Mucosa of descending colon (tissue), 3 donors: ENCODE results near the gene CORIN. TPM values are rescaled to one million over a fixed set of nuclear protein-coding genes. Genes with fewer than 3 reads are reported as not detected.

Source experiments
- ATAC-seq: fragments of 200-7000 bp; cut with Tn5 transposase; one replicate; pipeline ENCODE4 v1.9.1; 2020; ENCODE audit warnings: mild to moderate bottlenecking, moderate library complexity
- DNase-seq, 3 donors: peaks; one replicate each; pipeline ENCODE4 v3.0.0-alpha.2; 2020
- H3K36me3 ChIP-seq: fragments of 200-600 bp; one replicate; pipeline ENCODE4 v1.8.0; 2021; ENCODE audit warnings: low read depth, mild to moderate bottlenecking
- H3K4me1 ChIP-seq: fragments of 200-600 bp; one replicate; pipeline ENCODE4 v1.8.0; 2021; ENCODE audit warnings: low read depth, mild to moderate bottlenecking
- H3K4me3 ChIP-seq: fragments of 200-600 bp; one replicate; pipeline ENCODE4 v1.8.0; 2021; ENCODE audit warnings: mild to moderate bottlenecking
- H3K9me3 ChIP-seq: fragments of 200-600 bp; one replicate; pipeline ENCODE4 v1.8.0; 2021; ENCODE audit warnings: mild to moderate bottlenecking
- intact Hi-C, 2 donors: fragments of 100-400 bp; cut with DNase I in 1 of 2; cut with micrococcal nuclease in 1 of 2; formaldehyde crosslinking; loops; one replicate each; pipeline versions ENCODE4 v1.11.0 to v1.11.1; 2022; cut with DNase I, micrococcal nuclease
- total RNA-seq, 3 donors: library from RNA; stranded (reverse); fragmentation: NEBNext Ultra II Directional in 2 of 3; extraction: Animal tissue kit (Norgen Biotek cat#: 25700) in 2 of 3; gene quantifications; one replicate each; pipeline versions ENCODE4 v1.2.1 to v1.2.4, GENCODE V29; 2021 to 2023
- TF ChIP-seq, protein P1 (sequence below): fragments of 200-600 bp; IDR thresholded peaks from one replicate; pipeline ENCODE4 v1.8.0; 2022; ENCODE audit warnings: antibody characterized with exemption, mild to moderate bottlenecking
- donor health status: DM: no; HTN: no; CAD: no; lungs with moderate emphysema.
- donor health status: DM: no; HTN: no; CAD: no.
- donor health status: DM: no; HTN: yes; CAD: no.

Gene CORIN
- total RNA-seq, 3 donors from 2014 or later = 0.41 to 0.52 (median 0.47) TPM

DNA sequence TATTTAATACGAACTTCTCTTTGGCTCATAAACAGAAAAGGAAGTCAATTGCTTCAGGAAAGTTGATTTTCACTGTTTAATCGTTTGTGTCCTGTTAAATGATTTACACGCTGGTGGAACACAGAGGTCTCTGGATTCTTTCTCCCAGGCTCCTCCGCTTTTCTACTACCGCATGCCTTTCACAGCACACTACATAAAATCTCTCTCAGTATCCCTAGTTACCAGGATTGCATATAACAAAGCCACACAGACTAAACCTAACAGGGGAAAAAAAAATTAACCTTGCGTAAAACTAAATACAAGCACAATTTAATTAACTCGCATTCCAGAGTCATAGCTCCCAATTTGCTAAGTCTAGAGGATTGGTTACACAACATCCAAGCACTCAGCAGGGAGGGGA, 133.9 kb downstream of the CORIN start:
- Histone ChIP-seq H3K4me1 (no peaks in the 10 kb centered on the region), H3K4me3 (no peak overlapping the region), H3K36me3 (no peaks in the 10 kb centered on the region), H3K9me3 (no peaks in the 10 kb centered on the region)
- intact Hi-C loops = no loop called here
- DNase-seq (no peak), ATAC-seq (no peak)
- TF ChIP-seq, protein P1, sequence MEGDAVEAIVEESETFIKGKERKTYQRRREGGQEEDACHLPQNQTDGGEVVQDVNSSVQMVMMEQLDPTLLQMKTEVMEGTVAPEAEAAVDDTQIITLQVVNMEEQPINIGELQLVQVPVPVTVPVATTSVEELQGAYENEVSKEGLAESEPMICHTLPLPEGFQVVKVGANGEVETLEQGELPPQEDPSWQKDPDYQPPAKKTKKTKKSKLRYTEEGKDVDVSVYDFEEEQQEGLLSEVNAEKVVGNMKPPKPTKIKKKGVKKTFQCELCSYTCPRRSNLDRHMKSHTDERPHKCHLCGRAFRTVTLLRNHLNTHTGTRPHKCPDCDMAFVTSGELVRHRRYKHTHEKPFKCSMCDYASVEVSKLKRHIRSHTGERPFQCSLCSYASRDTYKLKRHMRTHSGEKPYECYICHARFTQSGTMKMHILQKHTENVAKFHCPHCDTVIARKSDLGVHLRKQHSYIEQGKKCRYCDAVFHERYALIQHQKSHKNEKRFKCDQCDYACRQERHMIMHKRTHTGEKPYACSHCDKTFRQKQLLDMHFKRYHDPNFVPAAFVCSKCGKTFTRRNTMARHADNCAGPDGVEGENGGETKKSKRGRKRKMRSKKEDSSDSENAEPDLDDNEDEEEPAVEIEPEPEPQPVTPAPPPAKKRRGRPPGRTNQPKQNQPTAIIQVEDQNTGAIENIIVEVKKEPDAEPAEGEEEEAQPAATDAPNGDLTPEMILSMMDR = no peak

DNA sequence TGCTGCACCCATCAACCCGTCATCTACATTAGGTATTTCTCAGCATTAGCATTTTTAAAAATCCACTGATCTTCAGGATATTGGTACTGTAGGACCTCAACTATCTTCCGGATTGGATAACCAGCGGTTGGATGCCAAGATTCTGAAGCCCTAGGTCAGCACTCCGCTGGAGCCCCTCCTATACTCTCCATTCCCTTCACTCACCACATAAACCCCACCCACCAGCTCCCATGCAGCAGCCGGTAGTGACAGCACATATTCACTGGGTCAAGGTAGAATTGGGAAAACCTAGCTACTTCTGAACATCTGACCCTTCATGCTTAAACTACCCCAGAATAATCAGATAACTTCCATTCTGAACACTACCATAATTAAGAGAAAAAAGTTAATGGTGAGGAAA, 134.9 kb downstream of the CORIN start:
- ATAC-seq (no peak), DNase-seq (no peak)
- Histone ChIP-seq H3K4me1 (no peaks in the 10 kb centered on the region), H3K36me3 (no peaks in the 10 kb centered on the region), H3K9me3 (no peaks in the 10 kb centered on the region), H3K4me3 (no peak overlapping the region)
- TF ChIP-seq, protein P1 = no peak
- intact Hi-C loops = no loop called here

DNA sequence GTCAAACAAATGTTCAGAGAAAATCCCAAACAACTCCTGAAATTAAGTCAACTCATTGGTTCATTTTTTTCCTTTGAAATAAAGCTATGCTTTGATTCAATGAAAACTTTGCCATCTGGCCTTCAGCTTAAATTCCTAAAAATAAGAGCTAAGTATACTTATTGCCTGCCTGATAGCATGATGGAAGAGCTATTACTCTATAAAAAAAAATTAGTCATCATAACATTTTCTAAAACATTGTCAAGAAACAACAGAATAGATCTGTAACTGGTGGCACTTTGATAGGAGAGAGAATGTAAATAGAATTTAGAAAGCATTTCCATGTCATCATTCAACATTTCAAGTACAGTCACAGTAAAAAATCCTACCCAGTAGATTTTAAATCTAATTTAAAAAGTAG, 136.6 kb downstream of the CORIN start:
- DNase-seq (no peak), ATAC-seq (no peak)
- H3K4me1 ChIP-seq = no peaks in the 10 kb centered on the region
- no peak overlapping the region for H3K4me3 ChIP-seq
- TF ChIP-seq, protein P1 = no peak
- no peaks in the 10 kb centered on the region for H3K36me3 ChIP-seq
- H3K9me3 ChIP-seq = no peaks in the 10 kb centered on the region
- intact Hi-C loops = no loop called here

DNA sequence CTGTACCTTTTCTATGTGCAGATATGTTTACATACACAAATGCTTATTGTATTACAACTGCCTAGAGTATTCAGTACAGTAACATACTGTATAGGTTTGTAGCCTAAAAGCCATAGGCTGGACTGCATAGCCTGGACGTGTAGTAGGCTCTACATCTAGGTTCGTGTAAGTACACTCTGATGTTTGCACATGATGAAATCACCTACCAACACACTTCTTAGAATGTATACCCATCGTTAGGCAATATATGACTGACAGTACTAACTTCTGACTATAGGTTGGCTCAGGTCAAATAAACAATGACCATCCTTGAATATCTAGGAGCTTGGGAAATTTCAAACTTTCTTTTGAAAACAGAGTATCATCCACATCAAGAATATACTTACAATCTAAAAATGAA, 139.0 kb downstream of the CORIN start:
- Histone ChIP-seq H3K36me3 (no peaks in the 10 kb centered on the region), H3K4me3 (no peak overlapping the region), H3K4me1 (no peaks in the 10 kb centered on the region), H3K9me3 (no peaks in the 10 kb centered on the region)
- TF ChIP-seq, protein P1 = no peak
- intact Hi-C loops = no loop called here
- no peak for ATAC-seq
- no peak for DNase-seq

DNA sequence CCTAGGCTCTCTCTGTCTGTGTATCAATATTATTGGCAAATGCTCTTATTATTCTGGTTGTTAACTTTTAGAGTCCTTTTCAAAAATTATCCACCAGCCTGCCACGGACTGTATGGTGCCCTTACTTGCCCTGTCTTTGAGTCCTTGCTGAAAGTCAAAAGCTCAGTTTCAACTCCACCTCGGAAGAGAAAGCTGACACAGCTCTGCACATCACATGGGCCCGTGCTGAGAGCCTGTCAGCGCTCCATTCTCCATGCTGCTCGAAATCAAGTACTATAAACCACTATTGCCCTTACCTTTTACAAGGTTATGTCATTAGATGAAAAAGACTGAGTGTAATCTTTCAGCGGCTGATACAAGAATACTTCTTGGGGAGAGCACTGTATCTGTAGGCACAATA, 141.0 kb downstream of the CORIN start:
- H3K9me3 ChIP-seq = no peaks in the 10 kb centered on the region
- H3K4me1 ChIP-seq = no peaks in the 10 kb centered on the region
- no peaks in the 10 kb centered on the region for H3K36me3 ChIP-seq
- H3K4me3 ChIP-seq = no peak overlapping the region
- TF ChIP-seq, protein P1 = no peak
- ATAC-seq (no peak), DNase-seq (no peak)
- intact Hi-C loops = no loop called here

DNA sequence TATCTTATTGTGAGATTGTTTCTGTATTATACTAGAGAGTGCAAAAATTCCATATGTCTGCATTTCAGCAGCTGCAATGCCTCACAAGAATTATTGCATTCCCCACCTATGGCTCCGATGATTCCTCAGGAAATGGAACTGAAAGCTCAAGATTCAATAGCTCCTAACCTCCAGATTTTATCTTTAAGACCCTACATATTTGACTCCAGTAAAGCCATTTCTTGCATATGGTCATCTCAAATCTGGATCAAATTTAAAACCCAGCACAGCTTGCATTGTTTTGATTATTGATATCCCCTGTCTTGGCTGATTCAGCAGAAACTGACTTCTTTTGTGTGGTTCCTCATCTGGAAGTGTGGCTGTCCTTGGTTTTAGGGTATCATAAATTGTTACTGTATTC, 142.6 kb downstream of the CORIN start:
- Histone ChIP-seq H3K4me3 (no peak overlapping the region), H3K4me1 (no peaks in the 10 kb centered on the region), H3K9me3 (no peaks in the 10 kb centered on the region), H3K36me3 (no peaks in the 10 kb centered on the region)
- intact Hi-C loops = no loop called here
- no peak for ATAC-seq
- DNase-seq = no peak
- TF ChIP-seq, protein P1 = no peak
